ENCODE measurements around the gene DIPK1B.
"Not testable (repeated sequence)": the region's sequence is repeated elsewhere in the genome, so short reads cannot be mapped to it uniquely, and the experiment has no call there.

DIPK1B gene

GRCh38 chr9:136748201-136748600 is 35.8 kb downstream of the DIPK1B start, which contains the start of gene LCN6:
LCN6 (minus strand) TSS chr9:136748525; CDS start chr9:136748483, 42 bp downstream.
- Mint-ChIP-seq H3K27me3 (ENCODE audit: low read depth) (peaks cover 4% of the 10 kb centered on the region), H3K4me3 (no peak within 1 kb of the TSS), H3K9me3 (peaks cover 17% of the 10 kb centered on the region), H3K27ac (no peak within 1 kb of the TSS), H3K36me3 (ENCODE audit: low read depth) (peaks cover 3% of the 10 kb centered on the region), H3K4me1 (ENCODE audit: low read depth) (no peaks in the 10 kb centered on the region)

DNA sequence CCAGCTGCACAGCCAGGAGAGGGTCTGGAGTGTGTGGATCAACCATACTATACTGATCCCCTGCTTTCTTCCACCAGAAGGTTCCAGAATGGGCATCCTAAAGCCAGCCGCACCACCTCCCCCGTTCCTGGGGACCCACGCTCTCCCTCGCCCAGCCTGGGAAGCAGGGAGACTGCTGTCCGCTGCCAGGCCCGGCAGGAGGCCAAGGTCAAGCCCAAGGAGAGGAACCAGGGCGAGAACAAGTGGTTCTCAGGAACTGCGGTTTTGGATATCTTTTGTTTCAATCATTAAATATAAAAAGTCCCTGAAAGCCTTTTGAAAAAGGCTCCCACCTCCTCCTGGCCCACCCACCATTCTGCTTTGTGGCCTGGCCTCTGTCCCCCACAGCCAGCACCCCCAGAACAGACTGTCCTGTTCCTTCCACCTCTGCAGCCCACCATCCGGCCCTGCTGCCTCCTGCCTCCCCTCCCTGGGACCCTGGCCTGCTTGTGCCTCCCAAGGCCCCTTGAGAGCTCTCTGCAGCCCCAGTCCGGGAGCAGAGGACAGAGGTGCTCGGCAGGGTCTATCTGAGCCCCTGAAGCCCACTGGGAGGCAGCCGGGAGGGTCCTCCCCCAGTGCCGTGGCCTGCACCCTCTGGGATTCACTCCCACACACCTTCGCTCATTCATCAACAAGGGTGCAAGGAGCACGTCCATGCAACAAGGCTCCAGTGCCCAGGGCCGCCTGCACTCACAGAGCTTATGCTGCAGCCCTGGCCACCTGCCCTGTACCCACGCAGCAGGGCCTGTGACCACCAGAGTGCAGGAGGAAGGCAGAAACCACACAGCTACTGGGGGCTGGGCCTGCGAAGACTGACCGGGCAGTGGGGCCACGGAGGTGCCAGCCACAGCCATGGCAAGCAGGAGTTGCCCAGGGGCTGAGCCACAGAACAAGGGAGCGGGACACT is 36.6 kb downstream of the DIPK1B start:
- H3K4me1 Mint-ChIP-seq (ENCODE audit: low read depth) = no peaks in the 10 kb centered on the region
- H3K27me3 Mint-ChIP-seq (ENCODE audit: low read depth) = no peaks in the 10 kb centered on the region
- H3K27ac Mint-ChIP-seq = no peak overlapping the region
- H3K9me3 Mint-ChIP-seq = peaks cover 17% of the 10 kb centered on the region
- no peak overlapping the region for H3K4me3 Mint-ChIP-seq
- H3K36me3 Mint-ChIP-seq (ENCODE audit: low read depth) = peaks cover 3% of the 10 kb centered on the region

GRCh38 chr9:136750526-136750925 is 38.2 kb downstream of the DIPK1B start:
- H3K9me3 Mint-ChIP-seq = peaks cover 20% of the 10 kb centered on the region
- no peaks in the 10 kb centered on the region for H3K27me3 Mint-ChIP-seq (ENCODE audit: low read depth)
- no peak overlapping the region for H3K27ac Mint-ChIP-seq
- H3K4me3 Mint-ChIP-seq = no peak overlapping the region
- no peaks in the 10 kb centered on the region for H3K4me1 Mint-ChIP-seq (ENCODE audit: low read depth)
- peaks cover 3% of the 10 kb centered on the region for H3K36me3 Mint-ChIP-seq (ENCODE audit: low read depth)

- peaks cover 27% of the 10 kb centered on the region for H3K9me3 Mint-ChIP-seq
- H3K4me3 Mint-ChIP-seq = no peak overlapping the region
- no peak overlapping the region for H3K27ac Mint-ChIP-seq
- H3K27me3 Mint-ChIP-seq (ENCODE audit: low read depth) = no peaks in the 10 kb centered on the region
- H3K36me3 Mint-ChIP-seq (ENCODE audit: low read depth) = peaks cover 6% of the 10 kb centered on the region
- H3K4me1 Mint-ChIP-seq (ENCODE audit: low read depth) = no peaks in the 10 kb centered on the region
These were observed 38.9 kb downstream of the DIPK1B start for GRCh38 chr9:136751244-136751643.

DNA sequence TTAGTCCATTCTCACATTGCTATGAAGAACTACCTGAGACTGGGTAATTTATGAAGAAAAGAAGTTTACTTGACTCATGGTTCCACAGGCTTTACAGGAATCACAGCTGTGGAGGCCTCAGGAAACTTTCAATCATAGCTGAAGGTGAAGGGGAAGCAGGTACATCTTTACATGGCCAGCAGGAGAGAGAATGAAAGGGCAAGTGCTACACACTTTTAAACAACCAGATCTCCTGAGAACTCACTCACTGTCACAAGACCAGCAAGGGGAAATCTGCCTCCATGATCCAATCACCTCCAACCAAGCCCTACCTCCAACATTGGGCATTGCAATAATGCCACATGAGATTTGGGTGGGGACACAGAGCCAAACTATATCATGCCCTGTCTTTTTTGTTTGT is 39.4 kb downstream of the DIPK1B start:
- H3K4me3 Mint-ChIP-seq = no peak overlapping the region
- no peak overlapping the region for H3K27ac Mint-ChIP-seq
- H3K36me3 Mint-ChIP-seq (ENCODE audit: low read depth) = peaks cover 6% of the 10 kb centered on the region
- no peaks in the 10 kb centered on the region for H3K27me3 Mint-ChIP-seq (ENCODE audit: low read depth)
- no peaks in the 10 kb centered on the region for H3K4me1 Mint-ChIP-seq (ENCODE audit: low read depth)
- H3K9me3 Mint-ChIP-seq = peaks cover 31% of the 10 kb centered on the region

DNA sequence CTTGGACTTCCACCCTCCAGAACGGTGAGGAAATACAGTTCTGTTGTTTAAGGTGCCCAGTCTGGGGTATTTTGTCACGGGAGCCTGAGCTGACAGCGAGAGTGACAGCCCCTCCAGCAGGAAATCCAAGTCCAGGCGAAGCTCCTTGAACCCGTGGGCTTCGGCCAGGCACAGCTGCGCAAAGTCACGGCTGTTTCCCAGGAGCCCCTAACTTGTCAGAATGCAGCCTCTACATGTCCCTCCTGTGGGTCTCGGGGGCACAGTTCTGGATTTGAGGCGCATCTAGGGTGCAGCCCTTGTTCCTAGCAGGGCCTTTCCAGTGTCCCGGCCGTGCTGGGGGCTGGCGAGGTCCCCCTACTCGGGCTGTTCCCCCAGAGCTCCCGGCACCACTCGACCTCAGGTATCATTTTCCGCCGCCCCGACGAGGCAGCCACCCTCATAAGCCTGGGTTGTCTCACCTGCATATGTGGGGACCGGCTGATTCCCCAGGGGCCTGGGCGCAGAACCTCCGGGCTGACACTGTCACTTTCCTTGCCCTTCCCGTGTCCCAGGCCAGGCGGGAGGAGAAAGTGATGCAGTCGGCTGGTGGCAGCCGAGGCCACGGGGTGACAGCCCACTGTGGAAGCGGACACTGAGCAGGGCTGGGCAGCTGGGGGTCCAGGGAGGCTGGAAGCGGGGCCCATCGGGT is 41.1 kb downstream of the DIPK1B start:
- H3K4me1 Mint-ChIP-seq (ENCODE audit: low read depth) = no peaks in the 10 kb centered on the region
- H3K4me3 Mint-ChIP-seq = no peak overlapping the region
- no peaks in the 10 kb centered on the region for H3K27me3 Mint-ChIP-seq (ENCODE audit: low read depth)
- H3K27ac Mint-ChIP-seq = no peak overlapping the region
- H3K9me3 Mint-ChIP-seq = peaks cover 31% of the 10 kb centered on the region
- H3K36me3 Mint-ChIP-seq (ENCODE audit: low read depth) = peaks cover 6% of the 10 kb centered on the region

DNA sequence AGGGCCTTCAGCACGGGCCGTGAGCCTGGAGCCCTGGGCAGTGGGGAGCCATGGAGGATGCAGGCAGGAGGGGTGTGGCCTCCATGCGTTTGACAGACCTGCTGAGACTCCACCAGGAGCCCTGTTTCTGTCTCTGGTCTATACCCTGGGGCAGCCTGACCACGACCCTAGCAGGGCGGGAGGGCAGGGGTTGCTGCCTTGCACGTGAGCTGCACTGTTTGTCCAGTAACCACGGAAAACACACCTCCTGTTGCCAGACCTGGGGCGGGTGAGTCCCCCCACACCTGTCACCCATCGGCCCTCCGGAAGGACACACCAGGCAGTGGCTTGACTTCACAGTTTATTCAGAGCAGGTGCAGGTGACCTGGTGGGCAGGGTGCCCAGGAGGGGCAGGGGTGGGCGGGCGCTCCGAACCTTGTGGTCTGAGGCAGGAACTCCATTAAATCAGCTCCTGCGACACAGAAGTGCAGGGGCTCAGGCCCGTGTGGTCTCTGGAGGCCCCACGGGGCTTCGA is 41.7 kb downstream of the DIPK1B start:
- Mint-ChIP-seq H3K9me3 (peaks cover 31% of the 10 kb centered on the region), H3K36me3 (ENCODE audit: low read depth) (peaks cover 6% of the 10 kb centered on the region), H3K27ac (no peak overlapping the region), H3K4me1 (ENCODE audit: low read depth) (no peaks in the 10 kb centered on the region), H3K4me3 (no peak overlapping the region), H3K27me3 (ENCODE audit: low read depth) (no peaks in the 10 kb centered on the region)

DNA sequence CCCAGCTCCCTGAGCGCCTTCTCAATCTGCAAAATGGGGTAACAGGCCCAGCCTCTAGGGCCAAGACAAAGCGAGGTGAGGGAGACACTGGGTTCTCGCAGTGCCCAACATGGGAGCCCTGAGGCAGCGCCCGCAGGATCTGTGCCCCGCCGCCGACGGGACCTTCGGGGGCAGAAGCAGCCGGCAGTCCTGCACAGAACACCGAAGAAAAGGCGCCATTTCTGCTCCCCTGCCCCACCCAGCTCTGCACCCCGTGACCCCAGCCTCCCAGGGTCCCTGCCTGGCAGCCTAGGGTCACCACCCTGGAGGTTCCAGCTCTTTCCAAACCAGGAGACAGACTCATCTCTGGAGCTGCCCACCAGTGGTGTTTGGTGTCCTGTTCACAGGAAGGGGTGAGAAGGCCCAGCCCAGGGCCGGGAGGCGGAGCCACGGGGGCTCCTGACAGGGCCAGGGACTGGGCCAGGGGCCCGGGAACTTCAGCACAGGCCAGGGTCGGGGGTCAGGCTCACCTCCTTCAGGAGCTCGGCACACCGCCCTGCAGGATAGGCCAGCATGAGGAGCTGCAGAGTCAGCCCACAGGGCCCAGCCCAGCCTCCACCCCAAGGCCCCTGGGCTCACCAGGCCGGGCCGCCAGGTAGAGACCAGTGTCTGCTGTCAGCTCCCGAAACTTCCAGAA is 42.4 kb downstream of the DIPK1B start:
- Mint-ChIP-seq H3K9me3 (peaks cover 31% of the 10 kb centered on the region), H3K4me3 (no peak overlapping the region), H3K36me3 (ENCODE audit: low read depth) (peaks cover 6% of the 10 kb centered on the region), H3K27me3 (ENCODE audit: low read depth) (no peaks in the 10 kb centered on the region), H3K4me1 (ENCODE audit: low read depth) (no peaks in the 10 kb centered on the region), H3K27ac (no peak overlapping the region)

DNA sequence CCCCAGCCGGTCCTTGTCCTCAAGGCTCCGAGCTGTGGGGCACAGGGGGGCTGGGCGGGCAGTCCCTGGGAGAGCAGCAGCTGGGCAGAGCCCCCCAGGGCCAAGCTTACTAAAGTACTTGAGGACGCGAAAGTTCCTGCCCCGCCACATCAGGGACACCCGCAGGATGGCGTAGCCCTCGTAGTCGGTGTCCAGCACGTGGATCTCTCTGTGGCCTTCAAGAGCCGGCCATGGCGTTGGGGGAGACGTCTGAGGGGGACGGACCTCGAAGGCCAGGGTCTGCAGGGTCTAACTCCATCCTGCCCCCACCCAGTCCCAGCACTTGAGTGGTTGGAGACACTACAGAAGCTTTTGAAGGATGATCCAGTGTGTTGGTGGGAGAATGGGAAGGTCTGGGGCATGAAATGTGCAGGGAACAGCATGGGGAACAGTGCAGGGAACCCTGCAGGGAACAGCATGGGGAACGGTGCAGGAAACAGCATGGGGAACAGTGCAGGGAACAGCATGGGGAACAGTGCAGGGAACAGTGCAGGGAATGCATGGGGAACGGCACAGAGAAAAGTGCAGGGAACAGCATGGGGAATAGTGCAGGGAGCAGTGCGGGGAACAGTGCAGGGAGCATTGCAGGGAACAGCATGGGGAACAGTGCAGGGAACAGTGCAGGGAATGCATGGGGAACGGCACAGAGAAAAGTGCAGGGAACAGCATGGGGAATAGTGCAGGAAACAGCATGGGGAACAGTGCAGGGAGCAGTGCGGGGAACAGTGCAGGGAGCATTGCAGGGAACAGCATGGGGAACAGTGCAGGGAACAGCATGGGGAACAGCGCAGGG is 43.1 kb downstream of the DIPK1B start:
- H3K9me3 Mint-ChIP-seq = peaks cover 31% of the 10 kb centered on the region
- not testable (repeated sequence) for H3K27ac Mint-ChIP-seq; H3K4me1 Mint-ChIP-seq (ENCODE audit: low read depth); H3K36me3 Mint-ChIP-seq (ENCODE audit: low read depth); H3K4me3 Mint-ChIP-seq; H3K27me3 Mint-ChIP-seq (ENCODE audit: low read depth)

DNA sequence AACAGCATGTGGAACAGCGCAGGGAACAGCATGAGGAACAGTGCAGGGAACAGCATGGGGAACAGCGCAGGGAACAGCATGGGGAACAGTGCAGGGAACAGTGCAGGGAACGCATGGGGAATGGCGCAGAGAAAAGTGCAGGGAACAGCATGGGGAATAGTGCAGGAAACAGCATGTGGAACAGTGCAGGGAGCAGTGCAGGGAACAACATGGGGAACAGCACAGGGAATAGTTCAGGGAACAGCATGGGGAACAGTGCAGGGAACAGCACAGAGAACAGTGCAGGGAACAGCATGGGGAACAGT is 43.7 kb downstream of the DIPK1B start:
- no peak overlapping the region for H3K4me3 Mint-ChIP-seq
- H3K36me3 Mint-ChIP-seq (ENCODE audit: low read depth) = peaks cover 6% of the 10 kb centered on the region
- H3K27me3 Mint-ChIP-seq (ENCODE audit: low read depth) = no peaks in the 10 kb centered on the region
- no peaks in the 10 kb centered on the region for H3K4me1 Mint-ChIP-seq (ENCODE audit: low read depth)
- no peak overlapping the region for H3K27ac Mint-ChIP-seq
- H3K9me3 Mint-ChIP-seq = peaks cover 31% of the 10 kb centered on the region

- Mint-ChIP-seq H3K4me1 (ENCODE audit: low read depth) (no peaks in the 10 kb centered on the region), H3K9me3 (peaks cover 26% of the 10 kb centered on the region), H3K27ac (no peak overlapping the region), H3K36me3 (ENCODE audit: low read depth) (peaks cover 6% of the 10 kb centered on the region), H3K4me3 (no peak overlapping the region), H3K27me3 (ENCODE audit: low read depth) (no peaks in the 10 kb centered on the region)
These were observed 44.5 kb downstream of the DIPK1B start for GRCh38 chr9:136756836-136757235.

DNA sequence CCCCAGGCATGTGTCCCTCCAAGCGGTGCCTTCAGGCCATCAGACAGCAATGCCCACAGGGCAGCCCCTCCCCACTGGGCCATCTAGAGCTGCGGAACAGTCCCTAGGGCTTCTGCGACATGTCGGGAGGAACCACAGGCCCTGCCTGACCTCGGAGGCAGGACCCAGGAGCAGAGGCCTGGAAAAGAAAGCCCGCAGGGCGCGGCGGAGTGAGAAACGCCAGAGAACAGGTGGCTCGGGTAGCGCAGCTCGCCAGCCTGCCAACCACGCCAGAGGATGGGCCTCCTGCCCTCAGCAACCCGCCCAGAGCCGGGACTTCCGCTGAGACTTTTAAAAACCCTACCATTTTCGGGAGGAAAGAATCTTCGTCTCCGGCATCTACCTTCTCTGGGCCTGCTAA is 45.0 kb downstream of the DIPK1B start:
- H3K4me1 Mint-ChIP-seq (ENCODE audit: low read depth) = no peaks in the 10 kb centered on the region
- no peak overlapping the region for H3K27ac Mint-ChIP-seq
- H3K27me3 Mint-ChIP-seq (ENCODE audit: low read depth) = no peaks in the 10 kb centered on the region
- no peak overlapping the region for H3K4me3 Mint-ChIP-seq
- H3K9me3 Mint-ChIP-seq = peaks cover 22% of the 10 kb centered on the region
- H3K36me3 Mint-ChIP-seq (ENCODE audit: low read depth) = peaks cover 6% of the 10 kb centered on the region

DNA sequence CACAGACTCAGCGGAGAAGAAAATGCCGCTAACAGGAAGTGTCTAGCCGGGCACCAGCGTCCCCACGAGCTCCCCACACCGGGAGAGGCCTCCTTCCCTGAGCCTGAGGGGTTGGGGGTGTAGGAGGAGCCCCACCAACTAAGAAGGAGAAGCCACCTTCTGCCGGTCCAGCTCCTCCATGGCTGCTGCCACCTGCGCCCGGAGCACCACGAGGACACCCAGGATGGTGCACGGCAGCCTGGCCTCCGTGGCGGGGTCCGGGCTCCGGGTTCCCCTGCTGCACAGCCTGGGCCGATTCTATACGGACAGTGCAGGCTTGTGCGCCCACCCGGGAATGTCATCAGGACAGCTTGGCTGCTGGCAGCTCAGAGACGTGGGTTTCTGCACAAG is 45.4 kb downstream of the DIPK1B start:
- H3K9me3 Mint-ChIP-seq = peaks cover 17% of the 10 kb centered on the region
- H3K27me3 Mint-ChIP-seq (ENCODE audit: low read depth) = no peaks in the 10 kb centered on the region
- peaks cover 3% of the 10 kb centered on the region for H3K36me3 Mint-ChIP-seq (ENCODE audit: low read depth)
- H3K27ac Mint-ChIP-seq = no peak overlapping the region
- H3K4me3 Mint-ChIP-seq = no peak overlapping the region
- no peaks in the 10 kb centered on the region for H3K4me1 Mint-ChIP-seq (ENCODE audit: low read depth)

GRCh38 chr9:136759001-136759400 is 46.6 kb downstream of the DIPK1B start:
- no peak overlapping the region for H3K4me3 Mint-ChIP-seq
- no peaks in the 10 kb centered on the region for H3K27me3 Mint-ChIP-seq (ENCODE audit: low read depth)
- H3K36me3 Mint-ChIP-seq (ENCODE audit: low read depth) = peaks cover 3% of the 10 kb centered on the region
- H3K9me3 Mint-ChIP-seq = peaks cover 15% of the 10 kb centered on the region
- no peaks in the 10 kb centered on the region for H3K4me1 Mint-ChIP-seq (ENCODE audit: low read depth)
- no peak overlapping the region for H3K27ac Mint-ChIP-seq
